Loucy (cell line): ENCODE results near the gene FOXK2.
"Not testable (repeated sequence)": the region's sequence is repeated elsewhere in the genome, so short reads cannot be mapped to it uniquely, and the experiment has no call there.

Experiments used
- H2AFZ ChIP-seq: fragments of 200-600 bp; sonication (generic); 2 replicates; pipeline ENCODE4 v1.6.0; 2016; ENCODE audit warnings: antibody characterized with exemption, mild to moderate bottlenecking, low read length, moderate library complexity
- H3F3A ChIP-seq: fragments of 200-600 bp; 2 replicates; pipeline ENCODE4 v1.6.0; 2016; ENCODE audit warnings: antibody characterized with exemption, low read depth, mild to moderate bottlenecking
- H3K27me3 ChIP-seq: fragments of 200-600 bp; sonication (generic); 2 replicates; pipeline ENCODE4 v1.6.1; 2014; ENCODE audit warnings: low read length, mild to moderate bottlenecking; ENCODE audit not compliant: insufficient read depth, poor library complexity, severe bottlenecking
- H3K36me3 ChIP-seq: fragments of 200-600 bp; sonication (generic); 2 replicates; pipeline ENCODE4 v1.6.1; 2016; ENCODE audit warnings: low read length; ENCODE audit not compliant: insufficient read depth
- H3K4me1 ChIP-seq: fragments of 200-600 bp; sonication (generic); 2 replicates; pipeline ENCODE4 v1.5.1; 2014; ENCODE audit warnings: low read length, mild to moderate bottlenecking; ENCODE audit not compliant: insufficient read depth, poor library complexity, severe bottlenecking
- H3K4me2 ChIP-seq: fragments of 200-600 bp; sonication (generic); 2 replicates; pipeline ENCODE4 v1.6.0; 2014; ENCODE audit warnings: antibody characterized with exemption, low read length, low read depth, mild to moderate bottlenecking; ENCODE audit not compliant: poor library complexity, severe bottlenecking
- H3K4me3 ChIP-seq: fragments of 200-600 bp; sonication (generic); 2 replicates; pipeline ENCODE4 v1.5.1; 2014; ENCODE audit warnings: low read length, mild to moderate bottlenecking, mixed read lengths; ENCODE audit not compliant: poor library complexity, severe bottlenecking
- H3K79me2 ChIP-seq: fragments of 200-600 bp; sonication (generic); 2 replicates; pipeline ENCODE4 v1.6.1; 2014; ENCODE audit warnings: low read length; ENCODE audit not compliant: insufficient read depth
- H3K9ac ChIP-seq: fragments of 200-600 bp; sonication (generic); 2 replicates; pipeline ENCODE4 v1.6.0; 2014; ENCODE audit warnings: mild to moderate bottlenecking, low read depth, low read length, moderate library complexity; ENCODE audit not compliant: poor library complexity, severe bottlenecking
- H3K9me2 ChIP-seq: fragments of 200-600 bp; sonication (generic); replicated peaks from 2 replicates; pipeline ENCODE4 v1.6.1; 2016; ENCODE audit warnings: low read depth, low read length, mixed read lengths
- H3K9me3 ChIP-seq: fragments of 200-600 bp; sonication (generic); 2 replicates; pipeline ENCODE4 v1.6.1; 2014; ENCODE audit warnings: mild to moderate bottlenecking, antibody characterized with exemption, low read length, low read depth; ENCODE audit not compliant: insufficient read depth
- H4K20me1 ChIP-seq: fragments of 200-600 bp; sonication (generic); 2 replicates; pipeline ENCODE4 v1.6.0; 2014; ENCODE audit warnings: antibody characterized with exemption, low read length, mild to moderate bottlenecking; ENCODE audit not compliant: insufficient read depth, poor library complexity, severe bottlenecking
- EZH2phosphoT487 ChIP-seq: fragments of 200-600 bp; IDR thresholded peaks from 2 replicates; pipeline ENCODE4 v1.6.1; 2018; ENCODE audit warnings: antibody characterized with exemption, mild to moderate bottlenecking, moderate library complexity, borderline replicate concordance
- TF ChIP-seq, protein P1 (sequence below): fragments of 200-600 bp; sonication (generic); conservative IDR thresholded peaks from 2 replicates; pipeline ENCODE4 v1.5.1; 2014; ENCODE audit warnings: mild to moderate bottlenecking, antibody characterized with exemption, low read length

Gene FOXK2

GRCh38 chr17:82503728-82504308 lies 15.7 kb upstream of the FOXK2 start:
- H3K27me3 ChIP-seq = no peaks in the 10 kb centered on the region
- no peaks in the 10 kb centered on the region for H4K20me1 ChIP-seq
- H3K4me2 ChIP-seq = no peak overlapping the region
- no peaks in the 10 kb centered on the region for H3K79me2 ChIP-seq
- TF ChIP-seq, protein P1, sequence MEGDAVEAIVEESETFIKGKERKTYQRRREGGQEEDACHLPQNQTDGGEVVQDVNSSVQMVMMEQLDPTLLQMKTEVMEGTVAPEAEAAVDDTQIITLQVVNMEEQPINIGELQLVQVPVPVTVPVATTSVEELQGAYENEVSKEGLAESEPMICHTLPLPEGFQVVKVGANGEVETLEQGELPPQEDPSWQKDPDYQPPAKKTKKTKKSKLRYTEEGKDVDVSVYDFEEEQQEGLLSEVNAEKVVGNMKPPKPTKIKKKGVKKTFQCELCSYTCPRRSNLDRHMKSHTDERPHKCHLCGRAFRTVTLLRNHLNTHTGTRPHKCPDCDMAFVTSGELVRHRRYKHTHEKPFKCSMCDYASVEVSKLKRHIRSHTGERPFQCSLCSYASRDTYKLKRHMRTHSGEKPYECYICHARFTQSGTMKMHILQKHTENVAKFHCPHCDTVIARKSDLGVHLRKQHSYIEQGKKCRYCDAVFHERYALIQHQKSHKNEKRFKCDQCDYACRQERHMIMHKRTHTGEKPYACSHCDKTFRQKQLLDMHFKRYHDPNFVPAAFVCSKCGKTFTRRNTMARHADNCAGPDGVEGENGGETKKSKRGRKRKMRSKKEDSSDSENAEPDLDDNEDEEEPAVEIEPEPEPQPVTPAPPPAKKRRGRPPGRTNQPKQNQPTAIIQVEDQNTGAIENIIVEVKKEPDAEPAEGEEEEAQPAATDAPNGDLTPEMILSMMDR = no peak
- TF ChIP-seq EZH2phosphoT487 = no peak
- no peaks in the 10 kb centered on the region for H3K36me3 ChIP-seq
- H3K9ac ChIP-seq = no peak overlapping the region
- no peak overlapping the region for H2AFZ ChIP-seq
- H3K4me1 ChIP-seq = peaks cover 8% of the 10 kb centered on the region
- 0 out of 2 replicates have a peak, but pooled peaks cover 2% of the 10 kb centered on the region for H3F3A ChIP-seq
- H3K9me2 ChIP-seq = no peaks in the 10 kb centered on the region
- no peak overlapping the region for H3K4me3 ChIP-seq
- H3K9me3 ChIP-seq = no peaks in the 10 kb centered on the region

GRCh38 chr17:82505296-82505695 lies 14.2 kb upstream of the FOXK2 start:
- Histone ChIP-seq H3K9ac (no peak overlapping the region), H3K36me3 (no peaks in the 10 kb centered on the region), H3K9me2 (no peaks in the 10 kb centered on the region), H2AFZ (no peak overlapping the region), H3K4me2 (no peak overlapping the region), H4K20me1 (no peaks in the 10 kb centered on the region), H3K4me3 (no peak overlapping the region), H3F3A (no peaks in the 10 kb centered on the region), H3K79me2 (no peaks in the 10 kb centered on the region), H3K27me3 (no peaks in the 10 kb centered on the region), H3K9me3 (no peaks in the 10 kb centered on the region), H3K4me1 (peaks cover 4% of the 10 kb centered on the region)
- TF ChIP-seq, protein P1 = no peak
- TF ChIP-seq EZH2phosphoT487 = no peak

GRCh38 chr17:82506402-82506801 lies 13.1 kb upstream of the FOXK2 start:
- not testable (repeated sequence) for H3K9me2 ChIP-seq, H3K9me3 ChIP-seq, H3K4me1 ChIP-seq, H4K20me1 ChIP-seq, H3K36me3 ChIP-seq, H2AFZ ChIP-seq, H3K27me3 ChIP-seq, H3F3A ChIP-seq, H3K9ac ChIP-seq, H3K4me3 ChIP-seq, H3K4me2 ChIP-seq, H3K79me2 ChIP-seq

- peaks cover 4% of the 10 kb centered on the region for H3K4me1 ChIP-seq
- no peaks in the 10 kb centered on the region for H3F3A ChIP-seq
- H3K79me2 ChIP-seq = no peaks in the 10 kb centered on the region
- no peaks in the 10 kb centered on the region for H4K20me1 ChIP-seq
- H3K9me2 ChIP-seq = no peaks in the 10 kb centered on the region
- H3K36me3 ChIP-seq = no peaks in the 10 kb centered on the region
- no peaks in the 10 kb centered on the region for H3K9me3 ChIP-seq
- no peak overlapping the region for H3K9ac ChIP-seq
- TF ChIP-seq, protein P1 = no peak
- no peak for TF ChIP-seq EZH2phosphoT487
- no peak overlapping the region for H2AFZ ChIP-seq
- H3K4me2 ChIP-seq = no peak overlapping the region
- no peaks in the 10 kb centered on the region for H3K27me3 ChIP-seq
- H3K4me3 ChIP-seq = no peak overlapping the region
These were observed 11.8 kb upstream of the FOXK2 start for GRCh38 chr17:82507631-82508175.

- H4K20me1 ChIP-seq, H3K4me1 ChIP-seq, H3K9me2 ChIP-seq, H3K36me3 ChIP-seq, H3K27me3 ChIP-seq, H2AFZ ChIP-seq, H3F3A ChIP-seq, H3K79me2 ChIP-seq, H3K4me3 ChIP-seq, H3K9me3 ChIP-seq, H3K9ac ChIP-seq, H3K4me2 ChIP-seq: not testable (repeated sequence)
These were observed 7.9 kb upstream of the FOXK2 start for GRCh38 chr17:82511642-82512041.
